Esophagus (tissue), 2 donors: ENCODE measurements around the gene MARK3. TPM values are rescaled to one million over a fixed set of nuclear protein-coding genes. Genes with fewer than 3 reads are reported as not detected.

Experiments used
- H3K27ac ChIP-seq, 2 donors: one replicate each; pipeline ENCODE4 v1.5.1; 2013; ENCODE audit warnings: low read depth in 2 of 2, mild to moderate bottlenecking in 2 of 2, inconsistent platforms in 1 of 2, low read length in 1 of 2, moderate library complexity in 1 of 2
- H3K27me3 ChIP-seq, 2 donors: one replicate each; pipeline ENCODE4 v1.6.1; 2013; ENCODE audit warnings: low read length in 2 of 2, control low read depth in 1 of 2, mild to moderate bottlenecking in 1 of 2; ENCODE audit not compliant: insufficient read depth in 2 of 2, control insufficient read depth in 1 of 2
- H3K36me3 ChIP-seq, 2 donors: one replicate each; pipeline ENCODE4 v1.6.1; 2013; ENCODE audit warnings: low read length in 1 of 2; ENCODE audit not compliant: control insufficient read depth in 2 of 2, insufficient read depth in 2 of 2
- H3K4me1 ChIP-seq, 2 donors: one replicate each; pipeline ENCODE4 v1.6.1; 2013; ENCODE audit warnings: low read length in 1 of 2; ENCODE audit not compliant: control insufficient read depth in 2 of 2, insufficient read depth in 2 of 2
- H3K4me3 ChIP-seq, 2 donors: one replicate each; pipeline ENCODE4 v1.5.1; 2013; ENCODE audit warnings: low read length in 2 of 2, mild to moderate bottlenecking in 2 of 2, low read depth in 1 of 2, moderate library complexity in 1 of 2
- H3K9me3 ChIP-seq, 2 donors: one replicate each; pipeline ENCODE4 v1.6.1; 2013; ENCODE audit warnings: mild to moderate bottlenecking in 2 of 2, low read depth in 1 of 2, low read length in 1 of 2, moderate library complexity in 1 of 2; ENCODE audit not compliant: control insufficient read depth in 2 of 2, insufficient read depth in 1 of 2
- WGBS, 2 donors: extraction: QIAGEN DNeasy Blood & Tissue Kit; methylation state at CpG; one replicate each; pipeline ENCODE4 v1.1.7; 2013; 5-methylcytosine and 5-hydroxymethylcytosine counted together
- polyA plus RNA-seq, 2 donors: library from polyadenylated mRNA; stranded (reverse); fragments of 200-250 nt; gene quantifications; one replicate each; pipeline ENCODE4 v1.2.3, GENCODE V29; 2013
- donor health status: healthy with polysubstance abuse.
- donor health status: Bipolar disorder and iron deficiency.

The MARK3 gene
- polyA plus RNA-seq, 2 donors: 45.5 to 65.4 TPM

GRCh38 chr14:103544388-103545218 lies 159.4 kb downstream of the MARK3 start:
- no peaks in the 10 kb centered on the region for H3K9me3 ChIP-seq
- WGBS, 2 donors: 43 to 61% methylated on average over 24 to 35 of the region's 35 CpGs
- no peaks in the 10 kb centered on the region for H3K27me3 ChIP-seq
- no peak overlapping the region for H3K4me3 ChIP-seq
- peaks cover 33 to 48% of the 10 kb centered on the region in 2 donors for H3K4me1 ChIP-seq
- no peak overlapping the region for H3K27ac ChIP-seq
- H3K36me3 ChIP-seq: no peaks in the 10 kb centered on the region

- no peaks in the 10 kb centered on the region for H3K9me3 ChIP-seq
- H3K4me3 ChIP-seq: no peak overlapping the region
- no peaks in the 10 kb centered on the region for H3K36me3 ChIP-seq
- peaks cover 33 to 53% of the 10 kb centered on the region in 2 donors for H3K4me1 ChIP-seq
- no peak overlapping the region for H3K27ac ChIP-seq
- no peaks in the 10 kb centered on the region for H3K27me3 ChIP-seq
- WGBS, 2 donors: 90 to 92% methylated on average over 27 to 29 of the region's 29 CpGs
Measured at GRCh38 chr14:103545219-103545914, 160.2 kb downstream of the MARK3 start.

- no peak overlapping the region for H3K4me3 ChIP-seq
- H3K27ac ChIP-seq: no peak overlapping the region
- H3K9me3 ChIP-seq: no peaks in the 10 kb centered on the region
- no peaks in the 10 kb centered on the region for H3K36me3 ChIP-seq
- H3K4me1 ChIP-seq: peaks cover 31 to 53% of the 10 kb centered on the region in 2 donors
- no peaks in the 10 kb centered on the region for H3K27me3 ChIP-seq
- WGBS, 2 donors: 71 to 72% methylated on average over 23 to 27 of the region's 27 CpGs
Measured at GRCh38 chr14:103545915-103546651, 160.9 kb downstream of the MARK3 start.

- Histone ChIP-seq H3K27ac (no peak overlapping the region), H3K36me3 (peaks cover 0 to 3% of the 10 kb centered on the region in 2 donors), H3K27me3 (no peaks in the 10 kb centered on the region), H3K9me3 (no peaks in the 10 kb centered on the region), H3K4me3 (no peak overlapping the region), H3K4me1 (peaks cover 25 to 53% of the 10 kb centered on the region in 2 donors)
- 23 to 24% methylated on average over 21 of the region's 21 CpGs for WGBS, 2 donors
Measured at GRCh38 chr14:103546652-103547454, 161.6 kb downstream of the MARK3 start.

GRCh38 chr14:103547455-103547940 lies 162.3 kb downstream of the MARK3 start:
- Histone ChIP-seq H3K36me3 (peaks cover 0 to 3% of the 10 kb centered on the region in 2 donors), H3K9me3 (no peaks in the 10 kb centered on the region), H3K27ac (no peak overlapping the region), H3K4me3 (no peak overlapping the region), H3K27me3 (no peaks in the 10 kb centered on the region), H3K4me1 (peaks cover 19 to 53% of the 10 kb centered on the region in 2 donors)
- WGBS, 2 donors: 86 to 88% methylated on average over 11 of the region's 11 CpGs

- Histone ChIP-seq H3K27me3 (no peaks in the 10 kb centered on the region), H3K9me3 (no peaks in the 10 kb centered on the region), H3K4me3 (no peak overlapping the region), H3K36me3 (peaks cover 0 to 3% of the 10 kb centered on the region in 2 donors), H3K27ac (peak overlapping the region in 1 of 2 donors; percentile 14), H3K4me1 (peaks cover 14 to 54% of the 10 kb centered on the region in 2 donors)
- WGBS, 2 donors: 81 to 82% methylated on average over 18 of the region's 18 CpGs
Measured at GRCh38 chr14:103547941-103548462, 162.8 kb downstream of the MARK3 start.

GRCh38 chr14:103548463-103549351 lies 163.5 kb downstream of the MARK3 start:
- Histone ChIP-seq H3K36me3 (peaks cover 0 to 3% of the 10 kb centered on the region in 2 donors), H3K27ac (peak overlapping the region in 1 of 2 donors; percentile 62), H3K27me3 (no peaks in the 10 kb centered on the region), H3K4me3 (no peak overlapping the region), H3K9me3 (no peaks in the 10 kb centered on the region), H3K4me1 (peaks cover 12 to 50% of the 10 kb centered on the region in 2 donors)
- 59 to 72% methylated on average over 27 of the region's 27 CpGs for WGBS, 2 donors
